ENCODE measurements around the gene HAGHL.

The HAGHL gene

GRCh38 chr16:722835-723633, 3.9 kb upstream of the HAGHL start:
- no peak for DNase-seq

GRCh38 chr16:723695-724094, 3.2 kb upstream of the HAGHL start:
- no peak for DNase-seq

GRCh38 chr16:724188-725040, 2.5 kb upstream of the HAGHL start:
- no peak for DNase-seq

GRCh38 chr16:725041-725376, 1.9 kb upstream of the HAGHL start:
- DNase-seq: no peak

- DNase-seq: no peak
These were observed 1.3 kb upstream of the HAGHL start for GRCh38 chr16:725463-726187.

GRCh38 chr16:726188-726437, 793 bp upstream of the HAGHL start:
- DNase-seq: no peak

- peak; percentile 10 to 22 for DNase-seq
These were observed 528 bp downstream of the HAGHL start for GRCh38 chr16:727291-727977.

GRCh38 chr16:728131-728889, 1.4 kb downstream of the HAGHL start:
- DNase-seq: peak; percentile 62 to 65

GRCh38 chr16:728890-729744, 2.2 kb downstream of the HAGHL start:
- DNase-seq: no peak

GRCh38 chr16:729768-730665, 3.1 kb downstream of the HAGHL start:
- DNase-seq: no peak

- no peak for DNase-seq
These were observed 4.0 kb downstream of the HAGHL start for GRCh38 chr16:730666-731509.

- DNase-seq: no peak
These were observed 5.4 kb downstream of the HAGHL start for GRCh38 chr16:732332-732731.

GRCh38 chr16:732936-733335, 6.0 kb downstream of the HAGHL start:
- no peak for DNase-seq

- peak; percentile 4 to 12 for DNase-seq
These were observed 6.7 kb downstream of the HAGHL start for GRCh38 chr16:733382-734207.

- no peak for DNase-seq
These were observed 7.5 kb downstream of the HAGHL start for GRCh38 chr16:734208-734980.

GRCh38 chr16:734981-735881, 8.3 kb downstream of the HAGHL start:
- no peak for DNase-seq
